GM18502 (cell line): ENCODE measurements around the gene C19orf33.

Experiments used
- ATAC-seq: cut with Tn5 transposase; IDR thresholded peaks from one replicate; pipeline ENCODE4 v1.9.1; 2021; ENCODE audit warnings: mild to moderate bottlenecking; ENCODE audit not compliant: unreplicated experiment, poor library complexity

The C19orf33 gene

DNA sequence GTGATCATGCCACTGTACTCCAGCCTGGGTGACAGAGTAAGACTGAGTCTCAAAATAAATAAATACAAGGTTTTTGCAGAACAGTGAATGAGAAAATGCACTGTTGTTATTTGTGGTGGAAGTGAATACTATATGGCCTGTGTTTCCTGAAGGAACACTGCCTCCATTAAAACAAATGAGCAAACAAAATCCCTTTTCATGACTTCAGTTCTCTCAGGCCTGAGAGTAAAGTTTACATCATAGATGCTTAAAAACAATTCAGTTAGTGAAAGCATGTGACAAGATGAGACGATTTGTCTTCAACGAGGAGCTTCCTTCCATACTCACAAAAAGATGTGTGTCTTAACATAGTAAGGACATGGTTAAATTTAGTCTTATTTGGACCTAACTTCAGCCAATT, 25.3 kb upstream of the C19orf33 start:
- no peak for ATAC-seq

DNA sequence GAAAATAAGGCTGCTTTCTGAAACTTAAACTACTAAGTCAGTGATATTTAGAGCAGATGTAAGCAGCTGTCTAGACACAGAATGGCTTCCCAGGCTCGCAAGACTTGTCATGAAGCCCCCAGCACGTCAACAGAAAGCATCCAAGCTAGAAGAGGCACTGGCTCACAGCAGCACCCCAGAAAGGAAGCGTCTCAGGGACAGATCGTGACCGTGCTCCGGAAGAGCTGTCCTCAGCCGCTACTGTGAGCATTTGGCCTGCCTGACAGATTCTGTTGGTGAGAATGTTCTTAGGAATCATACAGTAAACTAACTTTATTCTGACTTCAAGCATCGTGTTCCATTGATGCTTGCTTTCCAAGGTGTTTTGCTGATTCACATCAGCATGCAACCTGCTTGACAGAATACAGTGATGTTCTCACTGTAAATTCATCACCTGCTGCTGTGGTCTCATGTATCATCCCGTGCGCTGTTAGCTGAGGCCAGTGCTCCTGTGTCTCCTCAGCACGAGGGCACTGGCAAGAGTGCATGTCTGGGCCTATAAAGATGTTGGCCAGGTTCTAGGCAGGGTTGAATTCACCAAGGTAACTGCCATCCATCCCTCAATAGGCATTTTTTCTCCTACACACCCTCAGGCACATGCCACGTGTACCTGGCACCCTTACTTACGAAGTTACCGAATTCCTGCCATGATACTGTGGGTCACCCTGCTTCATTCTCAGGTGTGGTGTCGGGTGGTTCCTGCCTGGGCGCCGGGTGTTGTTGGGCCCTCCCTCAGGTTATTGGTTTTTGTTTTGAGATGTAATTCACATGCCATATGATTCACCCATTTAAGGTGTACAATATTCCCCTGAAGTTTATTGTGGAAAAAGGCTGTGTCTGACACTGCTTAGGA, 23.8 kb upstream of the C19orf33 start:
- ATAC-seq, result no peak

DNA sequence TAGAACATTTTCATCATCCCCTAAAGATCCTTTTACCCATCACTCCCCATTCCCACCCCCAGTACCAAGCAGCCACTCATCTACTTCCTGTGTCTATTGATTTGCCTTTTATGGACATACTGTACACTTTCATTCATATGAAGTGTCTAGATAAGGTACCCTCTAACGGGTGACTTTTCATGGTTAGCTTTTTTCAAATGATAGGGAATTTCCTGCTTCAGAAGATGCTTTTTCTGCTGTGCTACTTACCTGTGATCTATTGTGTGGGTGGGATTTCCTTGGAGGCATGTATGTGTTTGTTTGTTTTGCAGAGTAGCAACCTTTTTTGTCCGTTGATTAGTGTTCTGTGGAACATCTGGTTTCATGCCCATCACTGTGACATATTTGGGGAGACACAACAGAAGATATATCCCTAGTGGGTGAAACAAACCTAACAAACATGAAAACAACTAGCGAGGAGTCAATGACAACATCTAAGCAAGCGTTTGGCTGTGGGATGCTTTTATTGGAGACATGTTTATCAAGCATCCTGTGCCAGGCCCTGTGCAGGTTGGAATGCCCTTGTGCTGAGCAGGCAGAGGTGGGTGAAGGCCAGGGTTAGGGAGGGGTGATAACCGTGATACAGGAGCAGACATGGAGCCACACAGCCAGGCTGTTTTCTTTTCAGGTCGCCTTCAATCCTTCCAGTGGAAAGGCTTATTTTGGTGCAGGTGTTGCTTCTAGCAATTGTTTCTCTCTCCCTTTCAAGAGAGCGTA, 22.1 kb upstream of the C19orf33 start:
- ATAC-seq, result no peak

DNA sequence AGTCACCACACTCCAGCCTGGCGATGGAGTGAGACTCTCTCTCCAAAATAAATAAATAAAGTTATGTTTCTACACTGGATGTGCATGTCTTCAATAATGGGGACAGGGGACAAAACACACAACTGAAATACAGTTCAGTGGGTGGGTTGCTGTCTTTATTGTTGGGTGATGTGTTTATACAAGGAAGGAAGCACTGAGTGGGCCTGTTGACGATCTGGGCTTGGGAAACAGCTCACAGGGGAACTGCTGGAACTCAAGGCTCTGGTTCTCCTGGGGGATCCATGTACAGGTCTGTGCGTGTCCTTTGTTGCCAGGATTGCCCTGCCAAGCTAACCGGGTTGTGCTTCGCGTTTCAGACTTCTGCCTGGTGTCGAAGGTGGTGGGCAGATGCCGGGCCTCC, 20.8 kb upstream of the C19orf33 start:
- ATAC-seq, result no peak

DNA sequence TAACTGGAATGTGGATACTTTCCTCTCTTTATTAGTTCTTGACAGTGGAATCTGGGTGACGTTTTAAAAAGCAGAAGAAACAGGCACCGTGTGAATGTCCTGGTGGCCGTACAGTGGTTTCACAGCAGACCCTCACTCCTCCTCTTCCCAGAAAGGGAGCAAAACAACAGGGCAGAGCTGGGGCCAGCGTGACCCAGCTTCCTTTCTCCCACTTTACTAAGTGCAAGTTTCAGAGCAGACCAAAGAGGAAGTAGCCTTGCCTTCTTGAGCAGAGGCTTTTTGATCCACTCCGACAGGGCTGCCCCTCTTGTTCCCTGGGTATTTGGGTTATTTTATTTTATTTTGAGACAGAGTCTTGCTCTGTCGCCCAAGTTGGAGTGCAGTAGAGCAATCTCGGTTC, 19.6 kb upstream of the C19orf33 start:
- no peak for ATAC-seq

DNA sequence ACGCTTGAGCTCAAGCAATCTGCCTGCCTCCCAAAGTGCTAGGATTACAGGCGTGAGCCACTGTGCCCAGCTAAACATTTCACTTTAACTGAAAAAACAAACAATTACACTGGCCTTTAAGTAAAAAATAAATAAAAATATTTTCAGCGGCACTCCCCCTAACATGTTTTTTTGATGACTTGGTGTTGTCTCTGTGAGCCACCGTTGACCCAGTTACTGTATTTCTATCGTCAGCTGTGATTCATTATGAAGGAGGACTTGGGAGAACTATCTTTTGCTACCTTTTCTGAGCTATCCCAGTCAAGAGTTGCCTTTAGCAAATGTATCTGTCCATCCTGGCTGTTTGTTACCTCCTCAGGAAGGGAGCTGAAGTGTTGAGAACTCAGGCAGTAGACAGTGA, 18.5 kb upstream of the C19orf33 start:
- ATAC-seq, result no peak

DNA sequence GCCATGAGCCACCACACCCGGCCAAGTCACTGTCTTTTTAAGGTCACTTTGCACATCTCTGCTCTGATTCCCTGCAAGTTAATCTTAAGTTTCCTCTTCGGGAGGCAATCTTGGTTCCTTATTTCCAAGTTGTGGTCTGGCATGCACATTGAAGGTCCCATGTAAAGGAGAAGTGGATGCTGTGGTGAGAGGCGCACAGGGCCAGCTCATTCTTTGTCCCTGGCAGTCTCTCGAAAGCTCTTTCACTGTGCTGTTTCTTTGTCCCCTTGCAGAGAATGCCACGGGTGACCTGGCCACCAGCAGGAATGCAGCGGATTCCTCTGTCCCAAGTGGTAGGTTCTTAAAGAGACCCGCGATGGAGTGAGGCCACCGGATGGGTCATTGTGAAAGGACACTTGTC, 16.4 kb upstream of the C19orf33 start:
- no peak for ATAC-seq

DNA sequence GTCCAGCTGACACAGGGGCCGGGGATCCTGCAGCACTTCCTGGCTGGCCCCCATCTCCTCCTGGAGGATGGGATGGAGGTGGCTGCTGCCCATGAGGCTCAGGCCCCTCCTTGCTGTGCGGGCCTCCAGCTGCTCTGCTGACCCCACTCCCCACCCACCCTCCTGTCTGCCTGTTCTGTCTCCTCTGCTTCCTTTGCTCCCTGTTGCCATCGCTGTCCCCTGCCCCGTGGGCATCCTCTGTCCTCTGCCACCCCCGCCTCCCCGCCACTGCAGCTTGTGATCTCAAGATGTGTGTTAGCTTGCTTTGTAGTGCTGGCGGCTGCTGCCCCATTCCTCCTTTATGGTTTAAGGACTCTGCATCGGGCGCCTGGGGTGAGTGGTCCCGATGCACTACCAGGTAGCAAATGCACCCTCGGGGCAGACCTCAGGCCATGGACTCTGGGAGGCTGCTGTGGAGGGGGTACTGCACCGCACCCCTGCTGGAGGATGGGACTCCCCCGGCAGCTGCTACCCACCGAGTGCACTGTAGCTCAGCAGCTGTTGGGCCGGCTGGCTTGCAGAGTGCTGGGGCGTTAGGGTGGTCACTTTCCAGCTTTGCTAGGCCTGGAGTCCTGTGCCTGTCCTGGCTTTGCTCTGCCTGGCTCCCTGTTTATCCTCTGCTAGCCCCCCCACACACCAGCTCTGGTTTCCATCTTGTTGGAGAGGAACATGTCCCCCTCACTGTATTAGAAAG, 15.8 kb upstream of the C19orf33 start:
- ATAC-seq, result no peak

DNA sequence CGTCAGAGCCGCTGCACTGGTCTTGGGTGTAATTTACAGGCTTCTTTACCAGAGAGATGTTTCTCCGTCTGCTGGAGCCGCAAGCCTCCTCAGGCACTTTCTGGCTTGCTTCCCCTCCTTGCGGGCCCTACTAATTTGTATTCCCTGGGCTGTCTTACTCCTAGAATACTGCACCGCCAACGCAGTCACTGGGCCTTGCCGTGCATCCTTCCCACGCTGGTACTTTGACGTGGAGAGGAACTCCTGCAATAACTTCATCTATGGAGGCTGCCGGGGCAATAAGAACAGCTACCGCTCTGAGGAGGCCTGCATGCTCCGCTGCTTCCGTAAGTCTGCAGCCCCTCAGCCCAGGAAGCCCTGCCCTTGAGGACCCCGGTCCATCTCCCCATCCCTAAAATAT, 14.1 kb upstream of the C19orf33 start:
- no peak for ATAC-seq

DNA sequence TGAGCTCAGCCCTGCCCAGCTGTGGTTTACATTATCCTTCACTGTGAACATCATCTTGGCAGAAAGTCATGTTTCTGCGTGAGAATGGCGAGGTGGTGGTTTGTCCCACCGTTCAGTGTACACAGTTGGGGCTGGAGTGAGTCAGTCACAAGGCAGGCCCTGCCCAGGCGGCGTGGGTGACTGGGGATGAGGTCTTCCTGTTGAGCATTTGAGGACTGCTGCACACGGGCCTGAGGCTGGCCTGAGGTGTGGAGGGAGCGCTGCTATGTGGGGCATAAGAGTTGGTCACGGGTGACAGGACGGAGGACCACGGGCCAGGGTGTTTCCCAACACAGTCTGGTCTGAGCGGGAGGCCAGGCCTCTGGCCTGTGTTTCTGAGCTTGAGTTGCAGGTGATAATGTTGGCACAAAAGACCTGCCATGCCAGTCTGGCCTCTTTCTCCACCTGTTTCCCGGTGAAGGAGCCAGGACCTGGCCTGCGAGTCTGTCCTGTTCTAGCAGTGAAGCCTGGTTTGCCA, 13.4 kb upstream of the C19orf33 start:
- no peak for ATAC-seq

DNA sequence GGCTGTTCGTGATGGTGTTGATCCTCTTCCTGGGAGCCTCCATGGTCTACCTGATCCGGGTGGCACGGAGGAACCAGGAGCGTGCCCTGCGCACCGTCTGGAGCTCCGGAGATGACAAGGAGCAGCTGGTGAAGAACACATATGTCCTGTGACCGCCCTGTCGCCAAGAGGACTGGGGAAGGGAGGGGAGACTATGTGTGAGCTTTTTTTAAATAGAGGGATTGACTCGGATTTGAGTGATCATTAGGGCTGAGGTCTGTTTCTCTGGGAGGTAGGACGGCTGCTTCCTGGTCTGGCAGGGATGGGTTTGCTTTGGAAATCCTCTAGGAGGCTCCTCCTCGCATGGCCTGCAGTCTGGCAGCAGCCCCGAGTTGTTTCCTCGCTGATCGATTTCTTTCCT, 12.2 kb upstream of the C19orf33 start:
- ATAC-seq, result no peak

DNA sequence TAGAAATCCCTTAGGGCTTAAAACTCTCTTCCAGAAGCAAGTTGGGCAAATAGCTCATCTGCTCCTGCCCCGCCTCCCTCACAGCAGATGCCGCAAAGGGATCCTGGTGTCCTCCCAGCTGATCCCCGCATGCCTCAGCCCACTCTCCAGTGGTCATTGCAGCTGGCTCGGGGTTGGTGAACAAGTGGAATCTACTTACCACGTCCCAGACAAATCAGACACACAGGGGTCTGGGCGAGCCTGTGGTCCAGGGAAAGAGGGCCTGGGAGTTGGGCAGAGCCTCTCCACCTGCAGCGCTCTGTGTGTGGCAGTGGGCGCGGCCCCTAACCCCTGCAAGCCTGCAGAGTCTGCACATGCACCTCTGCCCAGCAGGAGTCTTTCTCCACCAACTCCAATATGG, 10.8 kb upstream of the C19orf33 start:
- ATAC-seq, result no peak

DNA sequence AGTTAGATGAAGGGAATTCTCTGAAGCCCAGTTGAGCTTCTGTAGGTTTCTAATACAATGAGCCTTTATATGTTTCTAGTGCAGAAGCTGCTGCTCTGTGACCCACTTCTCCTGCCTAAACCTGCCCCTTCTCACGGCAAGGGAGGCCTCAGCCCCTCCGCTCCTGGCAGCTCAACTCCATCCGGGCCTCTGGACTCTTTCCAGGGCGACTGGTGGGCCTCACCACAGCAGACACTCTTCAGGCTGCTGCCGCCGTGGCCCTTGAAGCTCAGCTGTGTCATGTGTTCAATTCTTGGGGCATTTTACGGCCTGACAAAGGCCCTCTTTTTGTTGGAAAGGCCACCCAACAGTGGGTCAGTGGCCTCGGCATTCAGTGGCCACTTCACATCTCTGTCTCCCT, 10.0 kb upstream of the C19orf33 start:
- no peak for ATAC-seq

DNA sequence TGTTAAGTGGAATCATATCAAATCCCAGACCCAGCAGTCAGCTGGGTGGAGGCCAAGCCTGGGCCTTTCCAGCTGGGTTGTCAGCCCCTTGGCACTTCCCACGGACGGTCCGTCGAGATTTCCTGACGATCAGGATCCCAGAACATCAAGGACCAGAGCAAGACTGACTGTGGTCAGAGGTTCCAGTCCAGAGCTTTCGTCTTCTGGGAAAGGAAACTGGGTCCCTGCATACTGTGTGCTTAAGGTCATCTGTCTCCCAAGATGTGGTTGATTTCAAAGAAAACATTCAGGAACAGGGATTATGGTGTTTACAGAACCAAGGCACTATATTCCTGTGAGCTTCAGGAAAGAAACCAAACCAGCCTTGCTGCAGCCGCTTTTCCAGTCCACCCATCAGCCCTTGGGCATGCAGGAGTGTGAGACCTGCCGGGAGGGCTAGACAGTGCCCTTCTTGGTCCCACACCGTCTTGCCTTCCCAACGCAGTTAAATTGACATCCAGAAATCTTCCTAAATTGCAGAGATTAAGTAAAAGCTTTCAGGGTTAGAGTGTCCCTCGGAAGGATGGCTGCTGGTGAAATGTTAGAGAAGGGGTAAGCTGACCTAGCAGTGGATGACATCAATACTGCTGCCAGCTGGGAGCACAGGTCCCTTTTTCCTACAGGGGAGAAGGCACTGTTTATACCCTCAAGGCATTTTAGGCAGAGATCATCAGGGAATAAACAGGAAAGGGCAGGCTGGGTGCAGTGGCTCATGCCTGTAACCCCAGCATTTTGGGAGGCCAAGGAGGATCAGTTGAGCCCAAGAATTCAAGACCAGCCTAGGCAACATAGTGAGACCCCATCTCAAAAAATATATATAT, 5.0 kb upstream of the C19orf33 start:
- ATAC-seq, result no peak

DNA sequence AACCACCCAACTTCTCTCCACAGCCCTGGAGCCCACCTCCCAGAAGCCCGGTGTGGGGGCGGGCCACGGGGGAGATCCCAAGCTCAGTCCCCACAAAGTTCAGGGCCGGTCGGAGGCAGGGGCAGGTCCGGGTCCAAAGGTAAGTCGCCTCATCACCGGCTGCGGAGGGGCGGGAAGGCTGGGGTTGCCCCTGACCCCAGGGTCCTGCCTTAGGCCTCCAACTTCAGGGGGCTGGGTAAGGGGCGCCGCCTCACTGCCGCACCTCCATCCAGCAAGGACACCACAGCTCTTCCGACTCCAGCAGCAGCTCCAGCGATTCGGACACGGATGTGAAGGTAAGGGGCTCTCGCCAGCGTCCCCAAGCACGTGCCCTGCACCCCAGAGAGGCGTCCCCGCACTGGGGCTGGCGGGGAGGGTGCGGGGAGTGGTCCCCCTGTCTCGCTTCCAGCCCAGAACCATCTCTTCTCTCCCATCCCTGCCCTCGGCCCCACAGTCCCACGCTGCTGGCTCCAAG, 358 bp downstream of the C19orf33 start:
- ATAC-seq, result no peak

DNA sequence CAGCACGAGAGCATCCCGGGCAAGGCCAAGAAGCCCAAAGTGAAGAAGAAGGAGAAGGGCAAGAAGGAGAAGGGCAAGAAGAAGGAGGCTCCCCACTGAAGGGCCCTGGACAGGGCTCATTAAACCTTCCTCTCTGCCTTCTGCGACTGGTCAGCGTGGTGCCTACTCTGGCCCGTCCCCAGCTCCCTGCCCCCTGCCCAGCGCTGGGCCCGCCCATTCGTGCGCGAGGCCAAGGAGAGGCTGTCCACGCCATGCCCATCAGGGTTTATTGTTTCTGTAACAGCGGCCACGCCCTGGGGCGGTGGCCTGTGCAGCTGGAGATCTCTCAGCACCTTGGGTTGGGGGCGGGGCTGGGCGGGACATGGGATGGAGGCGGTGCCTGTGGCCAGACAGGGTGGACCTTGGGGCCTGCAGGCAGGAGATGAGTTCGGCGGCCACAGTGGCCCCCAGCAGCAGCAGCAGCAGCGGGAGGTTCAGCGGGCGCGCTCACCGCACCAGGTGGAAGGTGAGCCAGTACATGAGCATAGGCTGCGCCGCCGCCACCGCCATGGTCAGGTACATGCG, 897 bp downstream of the C19orf33 start:
- no peak for ATAC-seq

DNA sequence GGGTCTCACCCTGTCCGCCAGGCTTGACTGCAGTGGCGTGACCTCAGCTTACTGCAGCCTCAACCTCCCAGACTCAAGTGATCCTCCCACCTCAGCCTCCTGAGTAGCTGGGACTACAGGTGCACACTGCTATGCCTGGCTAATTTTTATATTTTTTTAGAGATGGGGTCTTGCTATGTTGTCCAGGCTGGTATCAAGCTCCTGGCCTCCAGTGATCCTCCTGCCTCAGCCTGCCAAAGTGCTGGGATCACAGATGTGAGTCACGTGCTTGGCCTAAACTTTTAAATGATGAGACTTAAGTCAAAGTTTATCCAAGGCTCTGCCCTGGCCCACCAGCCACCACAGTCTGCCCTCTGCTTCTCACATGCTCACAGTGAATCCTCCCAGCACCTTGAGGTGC, 2.2 kb downstream of the C19orf33 start:
- ATAC-seq, result no peak

DNA sequence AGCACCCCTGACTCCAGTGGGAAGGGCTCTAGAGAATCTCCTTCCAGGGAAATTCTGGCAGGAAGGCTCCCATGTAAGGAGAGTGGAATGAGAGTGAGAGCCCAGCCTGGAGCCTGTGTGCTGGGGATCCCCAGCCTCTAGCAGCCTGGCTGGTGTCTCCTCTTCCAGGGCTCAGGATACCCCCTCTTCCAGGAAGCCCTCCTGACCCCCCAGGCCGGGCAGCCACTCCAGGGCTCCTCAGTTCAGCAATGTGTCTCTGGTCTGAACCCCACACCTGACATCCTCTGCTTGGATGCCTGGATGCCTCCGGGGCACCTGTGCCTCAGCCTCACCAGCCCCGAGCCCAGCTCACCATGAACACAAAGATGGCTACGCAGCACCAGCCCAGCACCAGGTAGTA, 3.0 kb downstream of the C19orf33 start:
- ATAC-seq, result no peak

DNA sequence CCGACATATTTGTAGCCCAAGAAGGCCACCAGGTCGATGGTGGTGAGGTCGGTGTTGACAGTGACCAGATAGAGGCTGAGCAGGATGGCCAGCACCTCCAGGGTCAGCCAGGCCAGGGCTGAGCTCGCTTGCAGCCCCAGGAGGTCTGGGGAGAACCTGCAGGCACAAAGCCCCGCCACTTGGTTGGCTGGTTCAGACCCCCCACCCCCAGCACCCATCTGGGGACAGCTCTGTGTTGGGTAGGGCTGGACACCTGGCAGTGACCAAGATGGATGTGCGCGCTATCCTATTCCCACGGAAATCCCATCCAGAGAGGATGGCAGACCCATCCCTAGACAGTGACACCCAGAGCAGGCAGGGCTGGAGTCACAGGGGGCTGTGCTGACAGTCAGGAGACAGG, 3.5 kb downstream of the C19orf33 start:
- ATAC-seq, result no peak
